ENCODE data around the gene TOMM6.

TOMM6 gene

GRCh38 chr6:41824571-41825569, 37.4 kb downstream of the TOMM6 start:
- DNase-seq, result no peak

DNA sequence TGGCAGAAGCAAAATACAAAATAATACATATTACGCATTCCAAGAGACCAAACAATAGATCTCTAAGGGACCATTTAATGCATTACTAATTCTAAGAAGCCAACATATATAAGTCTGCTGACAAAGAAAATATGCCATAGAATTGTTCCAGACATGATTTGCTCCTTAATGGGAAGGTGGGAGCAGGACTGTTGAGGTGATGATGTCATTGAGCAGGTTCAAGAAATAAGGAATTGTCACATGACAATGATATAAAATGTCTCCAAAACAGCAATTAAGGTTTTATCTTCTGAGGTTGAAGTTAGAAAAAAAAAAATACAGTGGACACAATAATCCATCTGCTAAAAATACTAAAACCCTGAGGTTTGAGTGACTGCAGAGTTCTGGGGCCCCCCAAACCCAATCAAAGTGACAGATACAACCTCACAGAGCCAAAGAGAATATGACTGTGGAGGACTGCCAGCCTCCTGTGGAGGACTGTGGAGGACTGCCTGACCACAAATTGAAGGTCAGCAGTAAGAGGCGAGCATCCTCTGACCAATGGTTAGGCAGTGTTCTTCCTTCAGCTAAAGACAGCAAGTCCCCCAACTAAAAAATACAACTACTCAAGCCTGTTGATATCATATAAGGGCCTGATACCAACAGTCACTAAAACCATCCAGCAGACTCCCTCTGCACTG, 39.0 kb downstream of the TOMM6 start:
- no peak for DNase-seq

DNA sequence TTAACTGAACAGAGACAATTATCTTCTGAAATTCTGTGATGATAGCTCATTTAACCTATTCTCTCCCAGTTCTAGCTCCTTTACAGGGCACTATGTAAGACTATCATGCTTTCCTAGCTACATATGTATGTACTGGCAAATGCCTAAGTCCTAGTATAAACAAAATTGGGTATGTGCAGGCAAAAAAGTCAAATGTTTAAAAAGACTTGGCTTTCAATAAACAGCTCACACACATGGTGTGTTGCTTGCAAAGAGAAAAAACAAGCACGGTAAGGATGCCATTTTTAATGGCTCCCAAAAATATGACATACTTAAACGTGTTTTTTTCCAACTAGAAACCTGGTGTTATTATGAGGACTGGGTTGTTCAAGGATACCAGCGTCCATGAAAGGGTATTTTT, 44.8 kb downstream of the TOMM6 start:
- DNase-seq, result no peak

GRCh38 chr6:41836022-41836659, 48.6 kb downstream of the TOMM6 start:
- DNase-seq, result no peak

- no peak for DNase-seq
These were observed 49.2 kb downstream of the TOMM6 start for GRCh38 chr6:41836660-41837052.
